Adrenal gland (tissue), 5 donors: ENCODE results near the gene MYMK.
"Not testable (repeated sequence)": the region's sequence is repeated elsewhere in the genome, so short reads cannot be mapped to it uniquely, and the experiment has no call there.

ENCODE experiments used
- CTCF ChIP-seq, 6 experiments: fragments of 450-650 bp in 4 of 6; fragments of 200-600 bp in 2 of 6; sonication (generic) in 1 of 6; IDR thresholded peaks; 1 replicate in 5 of 6; 2 replicates in 1 of 6; pipeline versions ENCODE4 v1.5.1 to v1.8.0; 2016 to 2021; ENCODE audit warnings: antibody characterized with exemption in 6 of 6, mild to moderate bottlenecking in 2 of 6, moderate library complexity in 1 of 6
- POLR2A ChIP-seq, 2 donors: fragments of 450-650 bp; IDR thresholded peaks; one replicate each; pipeline ENCODE4 v1.6.1; 2017; ENCODE audit warnings: antibody characterized with exemption in 2 of 2, mild to moderate bottlenecking in 2 of 2, moderate library complexity in 1 of 2
- donor health status: DM: no; HTN: no; CAD: no.

- not testable (repeated sequence) for TF ChIP-seq POLR2A, CTCF (IDR thresholded peaks at IDR 0.05)
Measured at GRCh38 chr9:133563814-133564213, 39.1 kb upstream of the MYMK start.
